Fibroblast of lung (primary cell): Measurements from ENCODE around the gene ZNF710.

ENCODE experiments used
- EZH2 ChIP-seq: IDR thresholded peaks from 2 replicates; pipeline ENCODE4 v1.5.1; 2012; ENCODE audit warnings: low read length, control low read depth, mild to moderate bottlenecking; ENCODE audit errors: missing control alignments
- TF ChIP-seq, protein P1 (sequence below), 2 donors: IDR thresholded peaks in 1 of 2; conservative IDR thresholded peaks in 1 of 2; 1 replicate in 1 of 2; 2 replicates in 1 of 2; pipeline ENCODE4 v1.5.1; 2011 to 2012; ENCODE audit warnings: low read length in 2 of 2, control low read depth in 1 of 2, inconsistent platforms in 1 of 2, low read depth in 1 of 2, mild to moderate bottlenecking in 1 of 2

DNA sequence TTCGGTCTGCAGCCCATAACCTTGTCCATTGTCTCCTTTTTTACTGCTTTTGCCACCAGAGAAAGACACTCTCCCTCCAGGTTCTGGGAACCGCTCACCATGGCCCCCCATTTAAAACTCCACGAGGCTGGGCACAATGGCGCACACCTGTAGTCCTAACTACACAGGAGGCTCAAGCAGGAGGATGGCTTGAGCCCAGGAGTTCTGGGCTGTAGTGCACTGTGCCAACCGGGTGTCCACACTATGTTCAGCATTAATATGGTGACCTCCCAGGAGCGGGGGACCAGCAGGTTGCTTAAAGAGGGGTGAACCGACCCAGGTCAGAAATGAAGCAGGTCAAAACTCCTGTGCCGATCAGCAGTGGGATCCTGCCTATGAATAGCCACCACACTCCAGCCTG lies 129.2 kb downstream of the ZNF710 start:
- TF ChIP-seq, protein P1, sequence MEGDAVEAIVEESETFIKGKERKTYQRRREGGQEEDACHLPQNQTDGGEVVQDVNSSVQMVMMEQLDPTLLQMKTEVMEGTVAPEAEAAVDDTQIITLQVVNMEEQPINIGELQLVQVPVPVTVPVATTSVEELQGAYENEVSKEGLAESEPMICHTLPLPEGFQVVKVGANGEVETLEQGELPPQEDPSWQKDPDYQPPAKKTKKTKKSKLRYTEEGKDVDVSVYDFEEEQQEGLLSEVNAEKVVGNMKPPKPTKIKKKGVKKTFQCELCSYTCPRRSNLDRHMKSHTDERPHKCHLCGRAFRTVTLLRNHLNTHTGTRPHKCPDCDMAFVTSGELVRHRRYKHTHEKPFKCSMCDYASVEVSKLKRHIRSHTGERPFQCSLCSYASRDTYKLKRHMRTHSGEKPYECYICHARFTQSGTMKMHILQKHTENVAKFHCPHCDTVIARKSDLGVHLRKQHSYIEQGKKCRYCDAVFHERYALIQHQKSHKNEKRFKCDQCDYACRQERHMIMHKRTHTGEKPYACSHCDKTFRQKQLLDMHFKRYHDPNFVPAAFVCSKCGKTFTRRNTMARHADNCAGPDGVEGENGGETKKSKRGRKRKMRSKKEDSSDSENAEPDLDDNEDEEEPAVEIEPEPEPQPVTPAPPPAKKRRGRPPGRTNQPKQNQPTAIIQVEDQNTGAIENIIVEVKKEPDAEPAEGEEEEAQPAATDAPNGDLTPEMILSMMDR (conservative IDR thresholded peaks at IDR 0.05 in 1 of 2, IDR thresholded peaks at IDR 0.05 in 1 of 2; ENCODE audit: low read depth in 1 of 2, low read length in 2 of 2) = no peak
- TF ChIP-seq EZH2 = no peak
